A549 (cell line): ENCODE measurements around the gene DMPK. TPM values are rescaled to one million over a fixed set of nuclear protein-coding genes. Genes with fewer than 3 reads are reported as not detected.
"Not testable (repeated sequence)": the region's sequence is repeated elsewhere in the genome, so short reads cannot be mapped to it uniquely, and the experiment has no call there.

Experiments
- ATAC-seq, 2 experiments: fragments of 200-7000 bp in 1 of 2; fragments of >200 bp in 1 of 2; cut with Nextera tagmentation in 1 of 2; cut with Tn5 transposase in 1 of 2; 3 replicates each; pipeline versions ENCODE4 v1.8.0 to v1.9.1; 2018 to 2020; ENCODE audit warnings: mild to moderate bottlenecking in 1 of 2, moderate library complexity in 1 of 2
- CTCF ChIA-PET: fragments of 300-600 bp; sonication (Branson Sonifier 250); formaldehyde crosslinking; extraction: SDS; loops from one replicate; lab custom pipeline; 2021; ENCODE audit warnings: antibody characterized with exemption, inconsistent platforms; lab: Yijun Ruan, JAX
- POLR2A ChIA-PET: fragments of 350-600 bp; formaldehyde crosslinking; extraction: SDS; loops from one replicate; lab custom pipeline; 2021; ENCODE audit warnings: antibody characterized with exemption, inconsistent platforms; lab: Yijun Ruan, JAX
- DNase-seq, 2 experiments: peaks; one replicate each; pipeline versions ENCODE4 v3.0.0 to v3.0.0-alpha.2; 2011 to 2016; ENCODE audit warnings: low read depth in 1 of 2, low spot score in 1 of 2
- FAIRE-seq: peaks from 2 replicates; lab custom pipeline; 2011; peaks lifted over from hg19 to GRCh38; lab: Jason Lieb, UNC
- H3K27ac ChIP-seq, 2 experiments: fragments of >200 bp; sonication (Bioruptor Twin); formaldehyde crosslinking; 3 replicates each; pipeline ENCODE4 v1.5.1; 2016 to 2017
- H3K4me1 ChIP-seq: fragments of >200 bp; sonication (Bioruptor Twin); formaldehyde crosslinking; 3 replicates; pipeline ENCODE4 v1.6.1; 2016
- H3K4me2 ChIP-seq: fragments of >200 bp; sonication (Bioruptor Twin); formaldehyde crosslinking; 3 replicates; pipeline ENCODE4 v1.6.1; 2016
- H3K4me3 ChIP-seq: fragments of >200 bp; sonication (Bioruptor Twin); formaldehyde crosslinking; 3 replicates; pipeline ENCODE4 v1.5.1; 2016
- H3K9me3 ChIP-seq: fragments of >200 bp; sonication (Bioruptor Twin); formaldehyde crosslinking; 3 replicates; pipeline ENCODE4 v1.6.1; 2016
- CBX8 ChIP-seq: fragments of 200-600 bp; sonication (generic); IDR thresholded peaks from 2 replicates; pipeline ENCODE4 v1.6.1; 2016
- CEBPB ChIP-seq, 2 experiments: fragments of >200 bp in 1 of 2; sonication (Bioruptor Twin) in 1 of 2; formaldehyde crosslinking in 1 of 2; IDR thresholded peaks; 2 replicates each; pipeline ENCODE4 v1.6.1; 2012 to 2016
- CHD4 ChIP-seq: fragments of 200-600 bp; sonication (generic); IDR thresholded peaks from 2 replicates; pipeline ENCODE4 v1.6.1; 2016; ENCODE audit warnings: antibody characterized with exemption, mild to moderate bottlenecking, borderline replicate concordance
- FOSL2 ChIP-seq, 2 experiments: fragments of 450-650 bp in 1 of 2; fragments of >200 bp in 1 of 2; sonication (Bioruptor Twin) in 1 of 2; formaldehyde crosslinking; IDR thresholded peaks; 2 replicates each; pipeline versions ENCODE4 v1.5.0 to v1.6.1; 2016 to 2020; ENCODE audit warnings: mild to moderate bottlenecking in 1 of 2, moderate library complexity in 1 of 2
- HOXB13 ChIP-seq: fragments of 250-450 bp; sonication (Bioruptor Pico); IDR thresholded peaks from 2 replicates; pipeline ENCODE4 v1.5.0; 2020; ENCODE audit warnings: low read depth, mild to moderate bottlenecking, moderate library complexity
- KDM1A ChIP-seq: fragments of 200-600 bp; sonication (generic); IDR thresholded peaks from 2 replicates; pipeline ENCODE4 v1.6.1; 2016; ENCODE audit warnings: low read depth, mild to moderate bottlenecking
- NPAS2 ChIP-seq: fragments of 250-450 bp; sonication (Bioruptor Pico); IDR thresholded peaks from 2 replicates; pipeline ENCODE4 v1.8.0; 2022; ENCODE audit warnings: mild to moderate bottlenecking, moderate library complexity, borderline replicate concordance
- RAD21 ChIP-seq, 2 experiments: fragments of >200 bp in 1 of 2; sonication (Bioruptor Twin) in 1 of 2; formaldehyde crosslinking in 1 of 2; IDR thresholded peaks in 1 of 2; conservative IDR thresholded peaks in 1 of 2; 2 replicates in 1 of 2; 3 replicates in 1 of 2; pipeline ENCODE4 v1.6.1; 2012 to 2018; ENCODE audit warnings: inconsistent platforms in 1 of 2
- WGBS: methylation state at CpG from one replicate; pipeline ENCODE4 v1.1.6; 2017; ENCODE audit errors: missing lambda C conversion rate; 5-methylcytosine and 5-hydroxymethylcytosine counted together
- polyA plus RNA-seq, 4 experiments: library from polyadenylated mRNA; depleted of rRNA in 3 of 4; stranded (reverse); fragments of >200 nt; fragmentation: RNase III in 1 of 4; extraction: RNeasy Plus Mini Kit Qiagen cat#74134 plus additional on column Dnase treatment in 1 of 4; gene quantifications; 2 replicates in 3 of 4; 3 replicates in 1 of 4; pipeline ENCODE4 v1.2.3, GENCODE V29; 2011 to 2017

Gene DMPK
- polyA plus RNA-seq, 2 of the 4 experiments (the other 2 are of a cell fraction), result 21.6 to 56.6 TPM

- FAIRE-seq, result peak; percentile 73
- POLR2A ChIA-PET, result interaction anchor here (1.0 to 2.5 kb wide), 4 partner anchors 9 to 40 kb away, joined by 3 to 34 read pairs (median 12); partner anchors contain the start of genes QPCTL, SIX5 and SNRPD2
These were observed 52.4 kb downstream of the DMPK start for GRCh38 chr19:45729800-45730290.

GRCh38 chr19:45728683-45729082 is 53.6 kb downstream of the DMPK start:
- H3K4me2 ChIP-seq, ATAC-seq, FAIRE-seq, POLR2A ChIA-PET, DNase-seq, H3K4me3 ChIP-seq, H3K9me3 ChIP-seq: not testable (repeated sequence)
- WGBS, result 90% methylated on average over 18 of the region's 18 CpGs
- Histone ChIP-seq H3K4me1 (peaks cover 30% of the 10 kb centered on the region), H3K27ac (peak overlapping the region in 1 of 2 experiments; percentile 11; a peak in 1 of 6 replicates)
- TF ChIP-seq CEBPB (IDR thresholded peaks at IDR 0.05) (peak; percentile 46 to 88; a peak in 3 of 4 replicates), FOSL2 (IDR thresholded peaks at IDR 0.05) (0 out of 2 replicates have a peak, but pooled peaks have one; percentile 10), FOSL2 (CRISPR knock-in tag; IDR thresholded peaks at IDR 0.05) (peak; percentile 89), KDM1A (0 out of 2 replicates have a peak, but pooled peaks have one; percentile 18), CHD4 (0 out of 2 replicates have a peak, but pooled peaks have one; percentile 46)
- CTCF ChIA-PET, result interaction anchor here (0.6 to 7.4 kb wide), 3 partner anchors 36 to 71 kb away, joined by 4 to 43 read pairs (median 21); partner anchors contain the start of genes QPCTL and SIX5

More at GRCh38 chr19:45729800-45730290, 52.4 kb downstream of the DMPK start:
- TF ChIP-seq NPAS2 (CRISPR knock-in tag) (no peak), CBX8 (no peak), HOXB13 (CRISPR knock-in tag) (no peak), RAD21 (conservative IDR thresholded peaks at IDR 0.05 in 1 of 2, IDR thresholded peaks at IDR 0.05 in 1 of 2) (no peak)
- no peaks in the 10 kb centered on the region for H3K9me3 ChIP-seq
- ATAC-seq (peak; percentile 3 to 14; a peak in 3 of 6 replicates), DNase-seq (no peak)
- H3K27ac ChIP-seq, result peak overlapping the region; percentile 92 to 95
- 10% methylated on average over 10 of the region's 10 CpGs for WGBS
- peak overlapping the region; percentile 79 for H3K4me2 ChIP-seq
- CTCF ChIA-PET, result interaction anchor here (1.0 to 3.4 kb wide), 12 partner anchors 8 to 290 kb away, joined by 3 to 24 read pairs (median 4); partner anchors contain the start of genes QPCTL and SIX5
- peak overlapping the region; percentile 89 for H3K4me3 ChIP-seq
- peaks cover 24% of the 10 kb centered on the region for H3K4me1 ChIP-seq

- FAIRE-seq, DNase-seq, H3K9me3 ChIP-seq, ATAC-seq, H3K4me3 ChIP-seq, H3K4me2 ChIP-seq: not testable (repeated sequence)
- CTCF ChIA-PET, result interaction anchor here (0.7 to 12.7 kb wide), 5 partner anchors 9 to 97 kb away, joined by 3 to 160 read pairs (median 4); partner anchors contain the start of genes QPCTL and SNRPD2
- 95% methylated on average over 11 of the region's 11 CpGs for WGBS
- POLR2A ChIA-PET, result interaction anchor here (1.4 kb wide), 1 partner anchor 11 kb away, joined by 6 read pairs; the partner anchor contains the start of gene FBXO46
- Histone ChIP-seq H3K4me1 (peaks cover 50% of the 10 kb centered on the region), H3K27ac (peak overlapping the region in 1 of 2 experiments; percentile 86; a peak in 1 of 6 replicates)
These were observed 62.2 kb downstream of the DMPK start for GRCh38 chr19:45720065-45720464.

Other genes starting within 250 kb of the DMPK start
- 21.8 and 29.1 TPM in 2 replicates for gene OPA3, start 197.7 kb downstream of the DMPK start, polyA plus RNA-seq (2011; rRNA removed)
- gene OPA3, start 197.7 kb downstream of the DMPK start, polyA plus RNA-seq (2017; fragmentation: RNase III; extraction: RNeasy Plus Mini Kit Qiagen cat#74134 plus additional on column Dnase treatment), result 13.8 to 15.9 TPM (median 15.6 TPM) in 3 replicates
- gene GPR4, start 180.3 kb downstream of the DMPK start, polyA plus RNA-seq (2011; rRNA removed), result 0.10 TPM in 1 of 2 replicates, not detected in the other
- gene GPR4, start 180.3 kb downstream of the DMPK start, polyA plus RNA-seq (2017; fragmentation: RNase III; extraction: RNeasy Plus Mini Kit Qiagen cat#74134 plus additional on column Dnase treatment), result 0.03 to 0.12 TPM (median 0.04 TPM) in 3 replicates
- gene EML2, start 143.1 kb downstream of the DMPK start, polyA plus RNA-seq (2011; rRNA removed), result 19.9 and 22.7 TPM in 2 replicates
- 25.9 to 30.6 TPM (median 29.0 TPM) in 3 replicates for gene EML2, start 143.1 kb downstream of the DMPK start, polyA plus RNA-seq (2017; fragmentation: RNase III; extraction: RNeasy Plus Mini Kit Qiagen cat#74134 plus additional on column Dnase treatment)
- gene GIPR, start 114.3 kb downstream of the DMPK start, polyA plus RNA-seq (2011; rRNA removed), result 0.83 and 1.2 TPM in 2 replicates
- 0.96 to 1.6 TPM (median 1.4 TPM) in 3 replicates for gene GIPR, start 114.3 kb downstream of the DMPK start, polyA plus RNA-seq (2017; fragmentation: RNase III; extraction: RNeasy Plus Mini Kit Qiagen cat#74134 plus additional on column Dnase treatment)
- gene SNRPD2, start 90.5 kb downstream of the DMPK start, polyA plus RNA-seq (2011; rRNA removed), result 974 and 1,002 TPM in 2 replicates
- gene SNRPD2, start 90.5 kb downstream of the DMPK start, polyA plus RNA-seq (2017; fragmentation: RNase III; extraction: RNeasy Plus Mini Kit Qiagen cat#74134 plus additional on column Dnase treatment), result 785 to 834 TPM (median 811 TPM) in 3 replicates
- gene QPCTL, start 89.8 kb downstream of the DMPK start, polyA plus RNA-seq (2011; rRNA removed), result 9.4 and 10.3 TPM in 2 replicates
- gene QPCTL, start 89.8 kb downstream of the DMPK start, polyA plus RNA-seq (2017; fragmentation: RNase III; extraction: RNeasy Plus Mini Kit Qiagen cat#74134 plus additional on column Dnase treatment), result 6.7 to 10.4 TPM (median 8.4 TPM) in 3 replicates
- gene FBXO46, start 51.6 kb downstream of the DMPK start, polyA plus RNA-seq (2011; rRNA removed), result 4.9 and 6.9 TPM in 2 replicates
- 10.9 to 12.7 TPM (median 11.5 TPM) in 3 replicates for gene FBXO46, start 51.6 kb downstream of the DMPK start, polyA plus RNA-seq (2017; fragmentation: RNase III; extraction: RNeasy Plus Mini Kit Qiagen cat#74134 plus additional on column Dnase treatment)
- 0.05 TPM in 1 of 2 replicates, not detected in the other for gene MEIOSIN, start 49.1 kb downstream of the DMPK start, polyA plus RNA-seq (2011; rRNA removed)
- gene MEIOSIN, start 49.1 kb downstream of the DMPK start, polyA plus RNA-seq (2017; fragmentation: RNase III; extraction: RNeasy Plus Mini Kit Qiagen cat#74134 plus additional on column Dnase treatment), result 0.04 TPM in 1 of 3 replicates, not detected in the others
- gene SIX5, start 13.2 kb downstream of the DMPK start, polyA plus RNA-seq (2011; rRNA removed), result 8.9 and 10.0 TPM in 2 replicates
- 19.6 to 24.7 TPM (median 24.7 TPM) in 3 replicates for gene SIX5, start 13.2 kb downstream of the DMPK start, polyA plus RNA-seq (2017; fragmentation: RNase III; extraction: RNeasy Plus Mini Kit Qiagen cat#74134 plus additional on column Dnase treatment)
- 17.1 and 17.5 TPM in 2 replicates for gene DMWD, start 10.4 kb upstream of the DMPK start, polyA plus RNA-seq (2011; rRNA removed)
- 29.9 to 31.3 TPM (median 29.9 TPM) in 3 replicates for gene DMWD, start 10.4 kb upstream of the DMPK start, polyA plus RNA-seq (2017; fragmentation: RNase III; extraction: RNeasy Plus Mini Kit Qiagen cat#74134 plus additional on column Dnase treatment)
- gene RSPH6A, start 32.8 kb upstream of the DMPK start, polyA plus RNA-seq (2011; rRNA removed), result 0.04 TPM in 1 of 2 replicates, not detected in the other
- gene RSPH6A, start 32.8 kb upstream of the DMPK start, polyA plus RNA-seq (2017; fragmentation: RNase III; extraction: RNeasy Plus Mini Kit Qiagen cat#74134 plus additional on column Dnase treatment), result 0.04 TPM in 1 of 3 replicates, not detected in the others
- gene SYMPK, start 80.7 kb upstream of the DMPK start, polyA plus RNA-seq (2011; rRNA removed), result 92.6 and 105 TPM in 2 replicates
- gene SYMPK, start 80.7 kb upstream of the DMPK start, polyA plus RNA-seq (2017; fragmentation: RNase III; extraction: RNeasy Plus Mini Kit Qiagen cat#74134 plus additional on column Dnase treatment), result 57.8 to 61.9 TPM (median 58.1 TPM) in 3 replicates
- 5.3 and 6.5 TPM in 2 replicates for gene FOXA3, start 81.8 kb upstream of the DMPK start, polyA plus RNA-seq (2011; rRNA removed)
- gene FOXA3, start 81.8 kb upstream of the DMPK start, polyA plus RNA-seq (2017; fragmentation: RNase III; extraction: RNeasy Plus Mini Kit Qiagen cat#74134 plus additional on column Dnase treatment), result 1.2 to 1.6 TPM (median 1.3 TPM) in 3 replicates
- gene IRF2BP1, start 103.7 kb upstream of the DMPK start, polyA plus RNA-seq (2011; rRNA removed), result 9.5 and 10.9 TPM in 2 replicates
- gene IRF2BP1, start 103.7 kb upstream of the DMPK start, polyA plus RNA-seq (2017; fragmentation: RNase III; extraction: RNeasy Plus Mini Kit Qiagen cat#74134 plus additional on column Dnase treatment), result 20.1 to 23.1 TPM (median 21.3 TPM) in 3 replicates
- 2.1 and 3.4 TPM in 2 replicates for gene MYPOP, start 120.1 kb upstream of the DMPK start, polyA plus RNA-seq (2011; rRNA removed)
- gene MYPOP, start 120.1 kb upstream of the DMPK start, polyA plus RNA-seq (2017; fragmentation: RNase III; extraction: RNeasy Plus Mini Kit Qiagen cat#74134 plus additional on column Dnase treatment), result 7.9 to 10.6 TPM (median 10.5 TPM) in 3 replicates
- gene NANOS2, start 132.3 kb upstream of the DMPK start, polyA plus RNA-seq (2011; rRNA removed), result not detected in 2 replicates
- gene NANOS2, start 132.3 kb upstream of the DMPK start, polyA plus RNA-seq (2017; fragmentation: RNase III; extraction: RNeasy Plus Mini Kit Qiagen cat#74134 plus additional on column Dnase treatment), result not detected in 3 replicates
- 0.06 and 0.17 TPM in 2 replicates for gene NOVA2, start 191.4 kb upstream of the DMPK start, polyA plus RNA-seq (2011; rRNA removed)
- gene NOVA2, start 191.4 kb upstream of the DMPK start, polyA plus RNA-seq (2017; fragmentation: RNase III; extraction: RNeasy Plus Mini Kit Qiagen cat#74134 plus additional on column Dnase treatment), result 0.13 to 0.30 TPM (median 0.24 TPM) in 3 replicates
- 3.2 and 4.1 TPM in 2 replicates for gene CCDC61, start 213.0 kb upstream of the DMPK start, polyA plus RNA-seq (2011; rRNA removed)
- 6.9 to 9.0 TPM (median 8.2 TPM) in 3 replicates for gene CCDC61, start 213.0 kb upstream of the DMPK start, polyA plus RNA-seq (2017; fragmentation: RNase III; extraction: RNeasy Plus Mini Kit Qiagen cat#74134 plus additional on column Dnase treatment)
- not detected in 2 replicates for gene PGLYRP1, start 240.6 kb upstream of the DMPK start, polyA plus RNA-seq (2011; rRNA removed)
- gene PGLYRP1, start 240.6 kb upstream of the DMPK start, polyA plus RNA-seq (2017; fragmentation: RNase III; extraction: RNeasy Plus Mini Kit Qiagen cat#74134 plus additional on column Dnase treatment), result not detected in 3 replicates